Heart left ventricle (tissue), 16 donors: Measurements from ENCODE around the gene ABHD1. TPM values are rescaled to one million over a fixed set of nuclear protein-coding genes. Genes with fewer than 3 reads are reported as not detected.
A peak's percentile ranks its signal among the peaks of the same experiment; 100 is the strongest.
"Not testable (repeated sequence)": the region's sequence is repeated elsewhere in the genome, so short reads cannot be mapped to it uniquely, and the experiment has no call there.

Experiments
- ATAC-seq, 4 donors: fragments of 200-7000 bp; cut with Tn5 transposase; one replicate each; pipeline ENCODE4 v1.9.1; 2020 to 2022; ENCODE audit warnings: moderate library complexity in 4 of 4, mild to moderate bottlenecking in 3 of 4, moderate number of reproducible peaks in 1 of 4
- DNase-seq, 5 donors: peaks; one replicate each; pipeline ENCODE4 v3.0.0-alpha.2; 2020
- H3K27ac ChIP-seq, 12 donors: fragments of 200-600 bp; sonication (generic) in 4 of 12; one replicate each; pipeline versions ENCODE4 v1.5.0 to v1.8.0; 2016 to 2022; ENCODE audit warnings: mild to moderate bottlenecking in 2 of 12
- H3K27me3 ChIP-seq, 9 donors: fragments of 200-600 bp; sonication (generic) in 2 of 9; one replicate each; pipeline versions ENCODE4 v1.5.1 to v1.8.0; 2016 to 2022; ENCODE audit warnings: mild to moderate bottlenecking in 3 of 9
- H3K36me3 ChIP-seq, 9 donors: fragments of 200-600 bp; sonication (generic) in 2 of 9; one replicate each; pipeline versions ENCODE4 v1.5.0 to v1.8.0; 2018 to 2022; ENCODE audit warnings: mild to moderate bottlenecking in 2 of 9
- H3K4me1 ChIP-seq, 12 donors: fragments of 200-600 bp; sonication (generic) in 4 of 12; one replicate each; pipeline versions ENCODE4 v1.5.0 to v1.8.0; 2016 to 2022; ENCODE audit warnings: mild to moderate bottlenecking in 3 of 12
- H3K4me3 ChIP-seq, 12 donors: fragments of 200-600 bp; sonication (generic) in 4 of 12; one replicate each; pipeline versions ENCODE4 v1.5.0 to v1.8.0; 2017 to 2022; ENCODE audit warnings: mild to moderate bottlenecking in 9 of 12, moderate library complexity in 4 of 12
- H3K9me3 ChIP-seq, 12 donors: fragments of 200-600 bp; sonication (generic) in 4 of 12; one replicate each; pipeline versions ENCODE4 v1.5.0 to v1.8.0; 2016 to 2022; ENCODE audit warnings: mild to moderate bottlenecking in 1 of 12
- CTCF ChIP-seq, 12 donors: fragments of 200-600 bp; sonication (generic) in 4 of 12; IDR thresholded peaks; one replicate each; pipeline versions ENCODE4 v1.5.0 to v1.8.0; 2018 to 2022; ENCODE audit warnings: antibody characterized with exemption in 12 of 12, mild to moderate bottlenecking in 5 of 12
- POLR2A ChIP-seq, 2 donors: fragments of 450-650 bp; IDR thresholded peaks; one replicate each; pipeline ENCODE4 v1.6.1; 2017; ENCODE audit warnings: antibody characterized with exemption in 2 of 2, mild to moderate bottlenecking in 2 of 2, moderate library complexity in 2 of 2
- WGBS, 4 donors: extraction: QIAGEN DNeasy Blood & Tissue Kit in 2 of 4; methylation state at CpG; one replicate each; pipeline versions ENCODE4 v1.1.5 to v1.1.7; 2013 to 2018; 5-methylcytosine and 5-hydroxymethylcytosine counted together
- intact Hi-C, 10 donors: fragments of 100-400 bp; cut with DNase I; formaldehyde crosslinking; loops; one replicate each; pipeline versions ENCODE4 v1.11.1 to v1.14.2; 2022
- long read RNA-seq, 3 donors: library from polyadenylated mRNA; unstranded; transcript quantifications; one replicate each; pipeline ENCODE4 v2.0.0, GENCODE V29; 2020 to 2021
- polyA plus RNA-seq, 2 donors: library from polyadenylated mRNA; stranded (reverse); fragments of 200-250 nt; gene quantifications; one replicate each; pipeline ENCODE4 v1.2.3, GENCODE V29; 2013
- total RNA-seq, 9 donors: library from RNA; depleted of rRNA in 2 of 9; stranded (reverse); fragments of >200 nt in 2 of 9; fragmentation: NEBNext Ultra II Directional in 3 of 9; extraction: Animal tissue kit (Norgen Biotek cat#: 25700) in 3 of 9; gene quantifications; one replicate each; pipeline versions ENCODE4 v1.1.0 to v1.2.4, GENCODE V29; 2016 to 2023
- donor health status: ischemic (EF 13 %, LVEDD 7.1; RV severe dilation, severe dysfunction).
- donor health status: healthy with polysubstance abuse.
- donor health status: DM: no; HTN: yes; CAD: no.
- donor health status: DM: no; HTN: no; CAD: no.
- donor health status: ischemic (EF 25% LVEDD 6.9; RV normal size, moderate dysfunction).
- donor health status: ischemic (EF 25% LVEDD 5.7; RV mildly dilated, moderate dysfunction).
- donor health status: healthy.
- donor health status: DM: yes; HTN: yes; CAD: no.
- donor health status: ischemic (EF 35%, LVEDD 5.7; RV mildly dilated, moderate dysfunction).
- donor health status: nonischemic (EF 11% LVEDD 7.7; RV severe dilation, severe dysfunction).
- donor health status: DM: yes; HTN: yes; CAD: no.
- donor health status: PGD.
- donor health status: ischemic (EF 29% LVEDD 5.4; RV normal size, mild dysfunction).
- donor health status: nonischemic (EF 23%, LVEDD 6.1; RV moderate dilation, normal function).

Gene ABHD1
- 1 to 10 TPM in 8 of 9 donors, not detected in 1; 1.2 to 3.9 (median 2.0) TPM for total RNA-seq
- polyA plus RNA-seq = 1 to 10 TPM in 1 of 2 donors, under 1 TPM in 1; 0.47 to 6.2 TPM
- long read RNA-seq, donor 1, partial matches to known transcripts = 0 of 4 reads
- long read RNA-seq, donor 1, other reads (novel, unspliced or antisense) = 3 of 4 reads
- long read RNA-seq, donor 2, partial matches to known transcripts = 0 of 3 reads
- long read RNA-seq, donor 2, other reads (novel, unspliced or antisense) = 3 of 3 reads
- long read RNA-seq, donor 3 = 0 reads

GRCh38 chr2:27123302-27124150 lies at the start of gene ABHD1:
Gene ABHD1 (plus strand): TSS chr2:27123815. CDS start chr2:27123949, 134 bp downstream.
- peaks cover 0 to 12% (median 4%) of the 10 kb centered on the region in 9 donors for H3K27me3 ChIP-seq
- ATAC-seq (peak; percentile 68 to 90 (median 86)), DNase-seq (peak; percentile 76 to 90 (median 80))
- no peaks in the 10 kb centered on the region for H3K36me3 ChIP-seq
- peak in 1 of 2 donors; percentile 50 for TF ChIP-seq POLR2A (IDR thresholded peaks at IDR 0.05)
- TF ChIP-seq CTCF (IDR thresholded peaks at IDR 0.05) = peak in 2 of 12 donors; percentile 15
- peaks cover 0 to 20% (median 12%) of the 10 kb centered on the region in 12 donors for H3K4me1 ChIP-seq
- no peaks in the 10 kb centered on the region for H3K9me3 ChIP-seq
- intact Hi-C loops = no loop called here
- WGBS, 4 donors = 5 to 17% (median 7%) methylated on average over 22 to 47 of the region's 47 CpGs
- peak within 1 kb of the TSS; percentile 28 to 80 (median 63) for H3K4me3 ChIP-seq
- peak within 1 kb of the TSS in 11 of 12 donors; percentile 17 to 76 (median 69) for H3K27ac ChIP-seq

- ATAC-seq = no peak
- WGBS, 4 donors = 60 to 70% (median 63%) methylated on average over 4 of the region's 4 CpGs
- intact Hi-C loops = loop anchor here in 2 of 10 donors (5.0 kb wide), 2 partner anchors 38 to 43 kb away; partner anchors contain the start of gene TMEM214 (in 1 of the 2)
Measured at GRCh38 chr2:27074738-27075565, 48.7 kb upstream of the ABHD1 start.

GRCh38 chr2:27075566-27075871 lies 48.1 kb upstream of the ABHD1 start:
- ATAC-seq, H3K9me3 ChIP-seq, H3K4me3 ChIP-seq, H3K27me3 ChIP-seq, H3K36me3 ChIP-seq, intact Hi-C loops, DNase-seq: not testable (repeated sequence)
- Histone ChIP-seq H3K27ac (peak overlapping the region in 8 of 12 donors; percentile 41 to 99 (median 96)), H3K4me1 (peaks cover 0 to 75% (median 36%) of the 10 kb centered on the region in 12 donors)
- 81 to 86% (median 82%) methylated on average over 6 of the region's 6 CpGs for WGBS, 4 donors

More at GRCh38 chr2:27074738-27075565, 48.7 kb upstream of the ABHD1 start:
- Histone ChIP-seq H3K4me1 (peaks cover 1 to 75% (median 39%) of the 10 kb centered on the region in 12 donors), H3K9me3 (no peaks in the 10 kb centered on the region), H3K27me3 (no peaks in the 10 kb centered on the region), H3K4me3 (no peak overlapping the region), H3K36me3 (peaks cover 0 to 5% (median under 1%) of the 10 kb centered on the region in 9 donors), H3K27ac (peak overlapping the region in 9 of 12 donors; percentile 41 to 99 (median 96))
- no peak for TF ChIP-seq POLR2A (IDR thresholded peaks at IDR 0.05)
- TF ChIP-seq CTCF (IDR thresholded peaks at IDR 0.05) = no peak
- peak in 4 of 5 donors; percentile 60 to 87 (median 71) for DNase-seq

GRCh38 chr2:27076323-27076722 lies 47.3 kb upstream of the ABHD1 start:
- ATAC-seq (no peak), DNase-seq (no peak)
- Histone ChIP-seq H3K36me3 (no peaks in the 10 kb centered on the region), H3K27me3 (no peaks in the 10 kb centered on the region), H3K4me3 (no peak overlapping the region), H3K27ac (peak overlapping the region in 3 of 12 donors; percentile 93 to 97 (median 96)), H3K4me1 (peaks cover 0 to 75% (median 36%) of the 10 kb centered on the region in 12 donors), H3K9me3 (no peaks in the 10 kb centered on the region)
- TF ChIP-seq CTCF (IDR thresholded peaks at IDR 0.05) = no peak
- no peak for TF ChIP-seq POLR2A (IDR thresholded peaks at IDR 0.05)
- intact Hi-C loops = no loop called here
- WGBS, 4 donors = 79 to 86% (median 83%) methylated on average over 4 of the region's 4 CpGs
